IMR-90 (cell line): ENCODE data around the gene GPR89A. TPM values are rescaled to one million over a fixed set of nuclear protein-coding genes. Genes with fewer than 3 reads are reported as not detected.

Experiments used
- ATAC-seq: fragments of 200-7000 bp; cut with Tn5 transposase; 2 replicates; pipeline ENCODE4 v1.9.1; 2020; ENCODE audit warnings: low read depth, mild to moderate bottlenecking, moderate library complexity
- BruUV-seq: library from RNA; stranded (reverse); fragments of 400-500 nt; replicated peaks from 2 replicates; lab custom pipeline; 2021; lab: Mats Ljungman, UMichigan
- CTCF ChIA-PET: fragments of 300-600 bp; formaldehyde crosslinking; extraction: SDS; loops from one replicate; lab custom pipeline; 2021; ENCODE audit warnings: antibody characterized with exemption; lab: Yijun Ruan, JAX
- POLR2A ChIA-PET: fragments of 300-600 bp; sonication (Branson Sonifier 250); formaldehyde crosslinking; loops from one replicate; lab custom pipeline; 2022; ENCODE audit warnings: antibody characterized with exemption; ENCODE audit not compliant: unreplicated experiment; lab: Charles Lee
- DNase-seq: peaks from one replicate; pipeline ENCODE4 v3.0.0; 2013
- H2AFZ ChIP-seq: replicated peaks from 2 replicates; pipeline ENCODE3; 2013; ENCODE audit warnings: low read length, mild to moderate bottlenecking; ENCODE audit not compliant: poor library complexity
- H2AK5ac ChIP-seq: 2 replicates; pipeline ENCODE4 v1.6.1; 2013; ENCODE audit warnings: low read depth, low read length, inconsistent platforms
- H2AK9ac ChIP-seq: replicated peaks from 2 replicates; pipeline ENCODE3; 2013; ENCODE audit warnings: mild to moderate bottlenecking, low read depth, low read length, moderate library complexity; ENCODE audit not compliant: poor library complexity
- H2BK120ac ChIP-seq: 2 replicates; pipeline ENCODE4 v1.6.1; 2013; ENCODE audit warnings: low read depth, low read length, inconsistent platforms
- H2BK15ac ChIP-seq: 3 replicates; pipeline ENCODE4 v1.6.1; 2013; ENCODE audit warnings: low read depth, low read length, inconsistent platforms
- H2BK20ac ChIP-seq: 2 replicates; pipeline ENCODE4 v1.6.1; 2013; ENCODE audit warnings: low read depth, mild to moderate bottlenecking, inconsistent platforms, low read length, moderate library complexity
- H2BK5ac ChIP-seq: 2 replicates; pipeline ENCODE4 v1.6.1; 2013; ENCODE audit warnings: mild to moderate bottlenecking, low read depth, low read length, inconsistent platforms; ENCODE audit not compliant: poor library complexity, severe bottlenecking
- H3K14ac ChIP-seq: replicated peaks from 2 replicates; pipeline ENCODE4 v1.6.1; 2013; ENCODE audit warnings: low read depth, low read length, inconsistent platforms
- H3K18ac ChIP-seq: 2 replicates; pipeline ENCODE4 v1.6.1; 2013; ENCODE audit warnings: low read depth, low read length, control low read depth
- H3K23ac ChIP-seq: 2 replicates; pipeline ENCODE4 v1.6.1; 2013; ENCODE audit warnings: low read depth, low read length, inconsistent platforms
- H3K27ac ChIP-seq: 2 replicates; pipeline ENCODE4 v1.5.1; 2013; ENCODE audit warnings: mild to moderate bottlenecking, control low read depth, low read length; ENCODE audit not compliant: insufficient read depth
- H3K27me3 ChIP-seq: 2 replicates; pipeline ENCODE4 v1.6.1; 2013; ENCODE audit warnings: low read length; ENCODE audit not compliant: control insufficient read depth, insufficient read depth
- H3K36me3 ChIP-seq: 2 replicates; pipeline ENCODE4 v1.6.1; 2013; ENCODE audit warnings: low read length, mixed read lengths; ENCODE audit not compliant: control insufficient read depth, insufficient read depth
- H3K4ac ChIP-seq: 2 replicates; pipeline ENCODE4 v1.6.1; 2013; ENCODE audit warnings: low read depth, low read length, inconsistent platforms
- H3K4me1 ChIP-seq: 2 replicates; pipeline ENCODE4 v1.6.1; 2013; ENCODE audit warnings: low read length, mixed read lengths; ENCODE audit not compliant: control insufficient read depth, insufficient read depth
- H3K4me2 ChIP-seq: 2 replicates; pipeline ENCODE4 v1.6.1; 2013; ENCODE audit warnings: low read depth, mild to moderate bottlenecking, control low read depth, low read length, moderate library complexity
- H3K4me3 ChIP-seq: 2 replicates; pipeline ENCODE4 v1.5.1; 2013; ENCODE audit warnings: low read depth, mild to moderate bottlenecking, control low read depth, low read length, moderate library complexity; ENCODE audit not compliant: insufficient read depth
- H3K56ac ChIP-seq: 2 replicates; pipeline ENCODE4 v1.6.1; 2013; ENCODE audit warnings: low read length, inconsistent platforms; ENCODE audit not compliant: insufficient read depth; ENCODE audit errors: extremely low read depth
- H3K79me1 ChIP-seq, 2 experiments: 2 replicates each; pipeline ENCODE4 v1.6.1; 2013; ENCODE audit warnings: low read length in 2 of 2, inconsistent platforms in 1 of 2, low read depth in 1 of 2
- H3K9ac ChIP-seq: 2 replicates; pipeline ENCODE4 v1.6.1; 2013; ENCODE audit warnings: low read depth, low read length, control low read depth
- H3K9me1 ChIP-seq: 2 replicates; pipeline ENCODE4 v1.6.1; 2013; ENCODE audit warnings: low read length, inconsistent platforms; ENCODE audit not compliant: insufficient read depth
- H3K9me3 ChIP-seq: 2 replicates; pipeline ENCODE4 v1.6.1; 2013; ENCODE audit warnings: low read length; ENCODE audit not compliant: control insufficient read depth, insufficient read depth
- H4K20me1 ChIP-seq: 2 replicates; pipeline ENCODE4 v1.6.1; 2013; ENCODE audit warnings: low read length, inconsistent platforms; ENCODE audit not compliant: insufficient read depth
- H4K5ac ChIP-seq: 2 replicates; pipeline ENCODE4 v1.6.1; 2013; ENCODE audit warnings: mild to moderate bottlenecking, low read depth, low read length, control low read depth
- H4K8ac ChIP-seq, 2 experiments: 2 replicates each; pipeline ENCODE4 v1.6.1; 2013; ENCODE audit warnings: low read depth in 2 of 2, low read length in 2 of 2, control low read depth in 1 of 2, inconsistent platforms in 1 of 2
- H4K91ac ChIP-seq: 2 replicates; pipeline ENCODE4 v1.6.1; 2013; ENCODE audit warnings: low read depth, low read length, inconsistent platforms; ENCODE audit not compliant: insufficient read depth
- BHLHE40 ChIP-seq: fragments of 150-350 bp; IDR thresholded peaks from 2 replicates; pipeline ENCODE4 v1.6.1; 2016; ENCODE audit warnings: mild to moderate bottlenecking, low read depth, low read length
- CEBPB ChIP-seq: IDR thresholded peaks from 2 replicates; pipeline ENCODE4 v1.6.1; 2012; ENCODE audit warnings: low read depth, low read length, improper control_type of control experiment
- CHD1 ChIP-seq: IDR thresholded peaks from 2 replicates; pipeline ENCODE4 v1.6.1; 2012; ENCODE audit warnings: low read depth, low read length, improper control_type of control experiment
- CTCF ChIP-seq: conservative IDR thresholded peaks from 2 replicates; pipeline ENCODE4 v1.5.1; 2012; ENCODE audit warnings: mild to moderate bottlenecking, low read depth, low read length, improper control_type of control experiment
- ELK1 ChIP-seq: fragments of 150-350 bp; IDR thresholded peaks from 2 replicates; pipeline ENCODE4 v1.6.1; 2016; ENCODE audit warnings: low read depth, mild to moderate bottlenecking, low read length, moderate library complexity, borderline replicate concordance
- FOS ChIP-seq: fragments of 150-350 bp; IDR thresholded peaks from 2 replicates; pipeline ENCODE4 v1.6.1; 2016; ENCODE audit warnings: low read depth, low read length
- MAFK ChIP-seq: IDR thresholded peaks from 2 replicates; pipeline ENCODE4 v1.6.1; 2012; ENCODE audit warnings: low read depth, low read length, improper control_type of control experiment
- MAZ ChIP-seq: IDR thresholded peaks from 2 replicates; pipeline ENCODE4 v1.6.1; 2012; ENCODE audit warnings: low read depth, mild to moderate bottlenecking, low read length, improper control_type of control experiment, moderate library complexity, borderline replicate concordance
- MXI1 ChIP-seq: IDR thresholded peaks from 2 replicates; pipeline ENCODE4 v1.6.1; 2012; ENCODE audit warnings: low read depth, mild to moderate bottlenecking, low read length, moderate library complexity, borderline replicate concordance
- NFE2L2 ChIP-seq: fragments of 150-350 bp; IDR thresholded peaks from 2 replicates; pipeline ENCODE4 v1.6.1; 2016; ENCODE audit warnings: low read depth, mild to moderate bottlenecking, low read length
- POLR2A ChIP-seq: IDR thresholded peaks from 2 replicates; pipeline ENCODE4 v1.6.1; 2012; ENCODE audit warnings: mild to moderate bottlenecking, low read depth, low read length
- RAD21 ChIP-seq: IDR thresholded peaks from 2 replicates; pipeline ENCODE4 v1.6.1; 2012; ENCODE audit warnings: low read length, improper control_type of control experiment
- RCOR1 ChIP-seq: IDR thresholded peaks from 2 replicates; pipeline ENCODE4 v1.6.1; 2012; ENCODE audit warnings: mild to moderate bottlenecking, low read length, improper control_type of control experiment; ENCODE audit not compliant: insufficient replicate concordance
- RFX5 ChIP-seq: IDR thresholded peaks from 2 replicates; pipeline ENCODE4 v1.8.0; 2012; ENCODE audit warnings: low read depth, mild to moderate bottlenecking, low read length, moderate library complexity
- SMC3 ChIP-seq: fragments of 150-350 bp; IDR thresholded peaks from 2 replicates; pipeline ENCODE4 v1.6.1; 2016; ENCODE audit warnings: low read depth, mild to moderate bottlenecking, antibody characterized with exemption, low read length, moderate library complexity
- WGBS, 2 experiments: methylation state at CpG; one replicate each; pipeline versions ENCODE4 v1.1.5 to v1.1.7; 2013; ENCODE audit warnings: missing lambda C conversion rate in 2 of 2; ENCODE audit not compliant: insufficient read length in 1 of 2; ENCODE audit errors: extremely low coverage in 2 of 2; 5-methylcytosine and 5-hydroxymethylcytosine counted together
- dilution Hi-C: fragments of 300-500 bp; cut with HindIII; formaldehyde crosslinking; loops from one replicate; pipeline ENCODE4 v1.14.3; 2018; ENCODE audit warnings: low sequenced_read_pairs; ENCODE audit not compliant: unreplicated experiment
- in situ Hi-C: fragments of 300-500 bp; cut with MboI; formaldehyde crosslinking; loops from 3 replicates; pipeline ENCODE4 v1.14.3; 2019; ENCODE audit warnings: low sequenced_read_pairs, inconsistent platforms, mixed read lengths
- intact Hi-C: fragments of 100-400 bp; cut with micrococcal nuclease; formaldehyde crosslinking; loops from 2 replicates; pipeline ENCODE4 v1.10.0; 2022
- polyA plus RNA-seq, 3 experiments: library from polyadenylated mRNA; depleted of rRNA; stranded (reverse); fragments of >200 nt; gene quantifications; 2 replicates each; pipeline ENCODE4 v1.2.3, GENCODE V29; 2012; ENCODE audit warnings: low replicate concordance in 1 of 3
- total RNA-seq: library from RNA; depleted of rRNA; stranded (reverse); fragments of >200 nt; gene quantifications from 2 replicates; pipeline ENCODE4 v1.2.3, GENCODE V29; 2012

Gene GPR89A
- total and polyA plus RNA-seq, 2 of the 4 experiments (the other 2 are of a cell fraction) = 13.5 to 29.0 TPM

- Histone ChIP-seq H3K27me3 (no peaks in the 10 kb centered on the region), H4K5ac (no peak overlapping the region; the same call in 1 of the 2 replicates), H3K23ac (peak overlapping the region; percentile 55; the same call in 1 of the 2 replicates), H3K4me3 (no peak overlapping the region), H2AK9ac (peak overlapping the region; percentile 90), H2AK5ac (peak overlapping the region; percentile 5; the same call in 1 of the 2 replicates), H3K18ac (no peak overlapping the region), H2BK15ac (0 out of 3 replicates have a peak overlapping the region, but pooled peaks have one; percentile 7), H3K4me1 (peaks cover 14% of the 10 kb centered on the region), H2BK5ac (no peak overlapping the region), H3K79me1 (no peaks in the 10 kb centered on the region), H2BK120ac (peak overlapping the region; percentile 5; the same call in 1 of the 2 replicates), H3K9ac (no peak overlapping the region), H2BK20ac (0 out of 2 replicates have a peak overlapping the region, but pooled peaks have one; percentile 1), H4K20me1 (no peaks in the 10 kb centered on the region), H4K91ac (peak overlapping the region; percentile 8; the same call in 1 of the 2 replicates), H3K14ac (peak overlapping the region; percentile 62; the same call in 1 of the 2 replicates), H3K9me1 (peaks cover 15% of the 10 kb centered on the region), H4K8ac (0 out of 4 replicates have a peak overlapping the region, but pooled peaks of 1 of the 2 experiments have one; percentile 2), H3K56ac (0 out of 2 replicates have a peak overlapping the region, but pooled peaks have one; percentile 23), H3K4ac (peak overlapping the region; percentile 24), H2AFZ (peak overlapping the region; percentile 59), H3K9me3 (no peaks in the 10 kb centered on the region), H3K27ac (no peak overlapping the region), H3K36me3 (no peaks in the 10 kb centered on the region), H3K4me2 (no peak overlapping the region)
- WGBS, 2 experiments = 65% methylated on average over 3 of the region's 6 CpGs; no CpG with 5 or more reads in 1 of the 2 experiments
- CTCF ChIA-PET = interaction anchor here (0.6 to 0.7 kb wide), 2 partner anchors 178 to 217 kb away, joined by 3 to 9 read pairs; no protein-coding TSS in a partner anchor
- POLR2A ChIA-PET = no interaction called here
- in situ Hi-C loops (no loop called here), intact Hi-C loops (no loop called here), dilution Hi-C loops (no loop called here)
- no TSS peak for BruUV-seq
- no peak for ATAC-seq
- no peak for DNase-seq
- TF ChIP-seq CTCF (no peak), BHLHE40 (no peak), CHD1 (no peak), RCOR1 (no peak), MXI1 (no peak), NFE2L2 (no peak), FOS (no peak), ELK1 (no peak), POLR2A (no peak), MAZ (no peak), SMC3 (no peak), CEBPB (no peak), RFX5 (no peak), MAFK (no peak), RAD21 (no peak)
These were observed 106.8 kb downstream of the GPR89A start for GRCh38 chr1:145714524-145715111.
